Lung microvascular endothelial cell (primary cell): Measurements from ENCODE around the gene PAGE1. TPM values are rescaled to one million over a fixed set of nuclear protein-coding genes. Genes with fewer than 3 reads are reported as not detected.

ENCODE experiments used
- total RNA-seq: library from RNA; depleted of rRNA; stranded (reverse); fragments of >200 nt; gene quantifications from 2 replicates; pipeline ENCODE4 v1.2.1, GENCODE V29; 2014

Gene PAGE1
- total RNA-seq, 1 donor from 2014 or later: not detected

Other genes starting within 250 kb of the PAGE1 start
- not detected in 2 replicates for gene GAGE12C, start 163.8 kb downstream of the PAGE1 start, total RNA-seq
- not detected in 2 replicates for gene GAGE12D, start 154.3 kb downstream of the PAGE1 start, total RNA-seq
- gene GAGE12E, start 144.7 kb downstream of the PAGE1 start, total RNA-seq: not detected in 2 replicates
- not detected in 2 replicates for gene GAGE12F, start 135.1 kb downstream of the PAGE1 start, total RNA-seq
- not detected in 2 replicates for gene GAGE12G, start 125.6 kb downstream of the PAGE1 start, total RNA-seq
- not detected in 2 replicates for gene GAGE12H, start 116.0 kb downstream of the PAGE1 start, total RNA-seq
- not detected in 2 replicates for gene GAGE2A, start 106.5 kb downstream of the PAGE1 start, total RNA-seq
- not detected in 2 replicates for gene GAGE1, start 97.0 kb downstream of the PAGE1 start, total RNA-seq
- not detected in 2 replicates for gene PAGE4, start 133.3 kb upstream of the PAGE1 start, total RNA-seq
- gene USP27X, start 183.5 kb upstream of the PAGE1 start, total RNA-seq: 2.2 and 2.6 TPM in 2 replicates
- gene CLCN5, start 226.6 kb upstream of the PAGE1 start, total RNA-seq: 4.6 and 6.3 TPM in 2 replicates